Endothelial cell (in vitro differentiated cells): ENCODE results near the gene SLC35E2B. TPM values are rescaled to one million over a fixed set of nuclear protein-coding genes. Genes with fewer than 3 reads are reported as not detected.
A peak's percentile ranks its signal among the peaks of the same experiment; 100 is the strongest.
"Not testable (repeated sequence)": the region's sequence is repeated elsewhere in the genome, so short reads cannot be mapped to it uniquely, and the experiment has no call there.

ENCODE experiments used
- DNase-seq: peaks from one replicate; pipeline ENCODE4 v3.0.0; 2021; ENCODE audit warnings: low spot score
- H3K27ac Mint-ChIP-seq: one replicate; pipeline ENCODE4 v1.8.0; 2021; ENCODE audit warnings: mixed read lengths, inconsistent platforms; ENCODE audit not compliant: unreplicated experiment
- H3K27me3 Mint-ChIP-seq: one replicate; pipeline ENCODE4 v1.8.0; 2021; ENCODE audit warnings: mild to moderate bottlenecking, moderate library complexity, mixed read lengths, inconsistent platforms; ENCODE audit not compliant: unreplicated experiment
- H3K36me3 Mint-ChIP-seq: one replicate; pipeline ENCODE4 v1.8.0; 2021; ENCODE audit warnings: mild to moderate bottlenecking, low read depth, mixed read lengths, inconsistent platforms; ENCODE audit not compliant: unreplicated experiment
- H3K4me1 Mint-ChIP-seq: one replicate; pipeline ENCODE4 v1.8.0; 2021; ENCODE audit warnings: mild to moderate bottlenecking, mixed read lengths, inconsistent platforms; ENCODE audit not compliant: unreplicated experiment
- H3K4me3 Mint-ChIP-seq: one replicate; pipeline ENCODE4 v1.8.0; 2021; ENCODE audit warnings: mild to moderate bottlenecking, mixed read lengths, inconsistent platforms; ENCODE audit not compliant: unreplicated experiment
- H3K9me3 Mint-ChIP-seq: one replicate; pipeline ENCODE4 v1.8.0; 2021; ENCODE audit warnings: mixed read lengths, inconsistent platforms; ENCODE audit not compliant: unreplicated experiment
- CTCF ChIP-seq: fragments of 200-600 bp; sonication (generic); IDR thresholded peaks from one replicate; pipeline ENCODE4 v1.5.0; 2021; ENCODE audit warnings: antibody characterized with exemption; ENCODE audit not compliant: unreplicated experiment
- total RNA-seq: library from RNA; stranded (reverse); fragmentation: NEBNext Ultra II Directional; extraction: Animal tissue kit (Norgen Biotek cat#: 25700); gene quantifications from one replicate; pipeline ENCODE4 v1.2.1, GENCODE V29; 2021; ENCODE audit not compliant: unreplicated experiment

Gene SLC35E2B
- total RNA-seq, 1 donor from 2014 or later = 140 TPM

- DNase-seq = no peak
- no peaks in the 10 kb centered on the region for H3K4me1 Mint-ChIP-seq
These were observed 11.2 kb upstream of the SLC35E2B start for GRCh38 chr1:1703796-1704195.

DNA sequence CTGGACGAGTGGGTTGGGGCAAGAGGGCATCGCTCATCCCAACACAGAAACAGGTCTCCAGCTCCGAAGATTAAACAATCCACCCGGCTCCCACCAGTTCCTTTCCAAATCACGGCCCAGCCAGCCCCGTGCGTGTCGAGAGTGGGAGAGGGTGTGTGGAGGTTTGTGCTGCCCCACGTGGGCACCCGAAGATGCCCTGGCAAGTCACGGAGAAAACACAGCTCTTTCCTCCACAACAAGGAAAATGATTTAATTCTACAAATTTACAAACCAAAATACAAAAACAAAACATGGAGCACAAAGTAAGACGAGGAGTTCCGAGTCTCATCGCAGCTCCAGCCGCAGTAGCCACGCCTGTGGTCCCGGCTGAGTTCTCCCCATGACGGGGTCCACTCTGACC, 9.9 kb upstream of the SLC35E2B start:
- not testable (repeated sequence) for H3K27ac Mint-ChIP-seq, H3K4me1 Mint-ChIP-seq, H3K36me3 Mint-ChIP-seq, DNase-seq, H3K27me3 Mint-ChIP-seq, H3K9me3 Mint-ChIP-seq, H3K4me3 Mint-ChIP-seq

More at GRCh38 chr1:1703796-1704195, 11.2 kb upstream of the SLC35E2B start:
- Mint-ChIP-seq H3K4me3 (no peak overlapping the region), H3K36me3 (no peaks in the 10 kb centered on the region), H3K9me3 (no peaks in the 10 kb centered on the region), H3K27ac (no peak overlapping the region), H3K27me3 (no peaks in the 10 kb centered on the region)
- TF ChIP-seq CTCF = no peak

- H3K4me3 Mint-ChIP-seq, H3K4me1 Mint-ChIP-seq, H3K27me3 Mint-ChIP-seq: not testable (repeated sequence)
These were observed 8.0 kb upstream of the SLC35E2B start for GRCh38 chr1:1700557-1700956.

GRCh38 chr1:1700067-1700466, 7.5 kb upstream of the SLC35E2B start:
- DNase-seq, H3K27ac Mint-ChIP-seq, H3K27me3 Mint-ChIP-seq, H3K9me3 Mint-ChIP-seq, H3K4me1 Mint-ChIP-seq, H3K36me3 Mint-ChIP-seq, H3K4me3 Mint-ChIP-seq: not testable (repeated sequence)

More at GRCh38 chr1:1700557-1700956, 8.0 kb upstream of the SLC35E2B start:
- not testable (repeated sequence) for H3K27ac Mint-ChIP-seq, DNase-seq, H3K9me3 Mint-ChIP-seq, H3K36me3 Mint-ChIP-seq

- H3K9me3 Mint-ChIP-seq, DNase-seq, H3K4me1 Mint-ChIP-seq, H3K4me3 Mint-ChIP-seq, H3K27me3 Mint-ChIP-seq, H3K36me3 Mint-ChIP-seq, H3K27ac Mint-ChIP-seq: not testable (repeated sequence)
These were observed 6.5 kb upstream of the SLC35E2B start for GRCh38 chr1:1699061-1699460.

- not testable (repeated sequence) for H3K27me3 Mint-ChIP-seq, DNase-seq, H3K4me3 Mint-ChIP-seq, H3K4me1 Mint-ChIP-seq, H3K36me3 Mint-ChIP-seq, H3K27ac Mint-ChIP-seq, H3K9me3 Mint-ChIP-seq
These were observed 5.0 kb upstream of the SLC35E2B start for GRCh38 chr1:1697358-1698183.

DNA sequence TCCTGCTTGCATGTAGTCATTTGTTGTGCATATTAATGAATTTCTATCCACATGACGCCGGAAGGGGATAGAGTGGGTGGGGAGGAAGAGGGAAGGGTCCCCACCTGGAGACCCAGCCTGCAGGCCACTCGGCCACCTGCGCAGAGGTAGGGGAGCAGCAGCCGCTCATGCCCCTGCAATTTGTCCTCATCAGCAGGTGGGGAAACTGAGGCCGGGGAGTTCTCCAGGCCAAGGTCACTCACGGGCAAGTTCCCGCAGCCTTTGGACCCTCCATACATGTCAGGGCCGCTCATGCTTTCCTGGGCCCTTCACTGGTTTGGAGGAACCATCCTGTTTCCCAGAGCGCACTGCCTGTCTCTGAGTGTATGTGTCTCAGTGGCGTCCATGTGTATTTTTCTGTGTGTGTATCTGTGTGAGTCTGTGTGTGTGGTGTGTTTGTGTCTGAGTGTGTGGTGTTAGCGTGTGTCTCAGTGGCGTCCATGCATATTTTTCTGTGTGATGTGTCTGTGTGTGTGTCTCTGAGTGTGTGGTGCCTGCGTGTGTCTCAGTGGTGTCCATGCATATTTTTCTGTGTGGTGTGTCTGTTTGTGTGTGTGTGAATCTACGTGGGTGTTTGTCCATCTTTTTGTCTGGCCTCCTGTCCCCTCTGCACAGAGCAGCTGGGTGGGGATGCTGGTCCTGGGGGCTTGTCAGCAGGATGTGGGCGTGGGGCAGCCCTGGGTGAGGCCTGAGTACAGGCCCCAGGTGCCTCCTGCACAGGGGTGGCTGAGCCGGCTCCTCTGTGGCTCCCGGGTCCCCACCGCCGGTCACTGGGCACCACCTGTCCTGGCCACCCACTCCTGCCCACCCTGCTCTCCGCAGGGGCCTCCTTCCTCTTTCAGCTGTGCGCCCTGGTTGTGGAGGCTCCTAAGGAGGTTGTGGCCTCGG, 4.1 kb upstream of the SLC35E2B start:
- Mint-ChIP-seq H3K4me3 (peak overlapping the region; percentile 50), H3K27ac (peak overlapping the region; percentile 72)
- H3K36me3 Mint-ChIP-seq, DNase-seq, H3K27me3 Mint-ChIP-seq, H3K9me3 Mint-ChIP-seq, H3K4me1 Mint-ChIP-seq: not testable (repeated sequence)

DNA sequence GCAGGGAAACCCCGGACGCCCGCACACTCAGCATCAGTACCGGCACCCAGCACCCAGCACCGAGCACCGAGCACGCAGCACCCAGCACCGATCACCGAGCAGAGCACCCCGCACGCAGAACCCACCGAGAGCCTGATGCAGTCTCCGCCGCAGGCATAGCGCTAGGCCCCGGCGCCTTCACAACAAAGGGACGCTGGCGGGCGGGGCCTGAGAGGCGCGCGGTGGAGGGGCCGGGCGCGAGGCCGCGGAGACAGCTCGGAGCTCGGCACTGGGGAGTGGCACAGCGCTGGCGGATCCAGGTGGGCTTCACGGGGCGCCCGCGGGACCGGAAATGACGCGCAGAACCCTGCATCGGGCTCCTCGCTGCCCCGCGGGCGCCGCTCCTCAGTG, 276 bp downstream of the SLC35E2B start:
- not testable (repeated sequence) for H3K27me3 Mint-ChIP-seq, H3K9me3 Mint-ChIP-seq, H3K4me3 Mint-ChIP-seq, H3K4me1 Mint-ChIP-seq, H3K36me3 Mint-ChIP-seq, H3K27ac Mint-ChIP-seq
- DNase-seq = peak; percentile 73

DNA sequence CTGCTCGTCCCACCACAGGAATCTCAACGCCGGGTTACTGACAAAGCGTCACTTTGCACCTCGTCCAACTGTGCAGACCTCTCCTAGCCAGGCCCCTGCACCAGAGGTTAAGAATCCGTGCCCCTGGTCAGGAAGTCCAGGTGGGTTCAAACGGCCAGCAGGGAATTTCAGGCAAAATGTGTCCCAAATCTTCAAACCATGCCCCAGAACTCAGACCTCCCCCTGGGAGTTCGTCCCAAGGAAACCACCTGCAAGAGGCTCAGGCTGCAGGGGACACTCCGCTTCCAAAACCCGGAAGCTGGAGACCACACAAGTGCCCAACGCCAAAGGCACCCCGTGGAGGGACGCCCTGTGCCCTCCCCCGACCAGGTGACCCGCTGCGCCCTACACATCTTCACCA, 1.2 kb downstream of the SLC35E2B start:
- H3K27ac Mint-ChIP-seq, H3K36me3 Mint-ChIP-seq, H3K4me3 Mint-ChIP-seq, H3K27me3 Mint-ChIP-seq, H3K4me1 Mint-ChIP-seq, H3K9me3 Mint-ChIP-seq: not testable (repeated sequence)
- peak; percentile 3 for DNase-seq

- H3K4me3 Mint-ChIP-seq = not testable (repeated sequence)
These were observed 3.1 kb downstream of the SLC35E2B start for GRCh38 chr1:1689526-1689925.

More at GRCh38 chr1:1689526-1689925, 3.1 kb downstream of the SLC35E2B start:
- Mint-ChIP-seq H3K4me1 (peaks cover 11% of the 10 kb centered on the region), H3K36me3 (peaks cover 11% of the 10 kb centered on the region)
- not testable (repeated sequence) for H3K9me3 Mint-ChIP-seq, DNase-seq, H3K27me3 Mint-ChIP-seq, H3K27ac Mint-ChIP-seq
